DND-41 (cell line): Measurements from ENCODE around the gene ASB7.

Experiments used
- CTCF ChIP-seq: IDR thresholded peaks from 2 replicates; pipeline ENCODE4 v1.5.1; 2012; ENCODE audit warnings: borderline replicate concordance, low read length, moderate library complexity, mild to moderate bottlenecking; ENCODE audit not compliant: poor library complexity, severe bottlenecking; ENCODE audit errors: extremely low read depth
- EZH2 ChIP-seq: IDR thresholded peaks from 3 replicates; pipeline ENCODE4 v1.6.1; 2012; ENCODE audit warnings: borderline replicate concordance, low read depth, mild to moderate bottlenecking, moderate library complexity, low read length, inconsistent platforms; ENCODE audit not compliant: severe bottlenecking

- TF ChIP-seq EZH2: no peak
- no peak for TF ChIP-seq CTCF
These were observed 89.9 kb downstream of the ASB7 start for GRCh38 chr15:100692246-100692645.
